Testis (tissue), 2 donors: ENCODE data around the gene BEAN1.
"Not testable (repeated sequence)": the region's sequence is repeated elsewhere in the genome, so short reads cannot be mapped to it uniquely, and the experiment has no call there.

Experiments used
- CTCF ChIP-seq, 3 experiments: fragments of 450-650 bp in 2 of 3; fragments of 200-600 bp in 1 of 3; sonication (generic) in 1 of 3; IDR thresholded peaks; one replicate each; pipeline ENCODE4 v1.5.1; 2016 to 2019; ENCODE audit warnings: antibody characterized with exemption in 3 of 3, mild to moderate bottlenecking in 2 of 3, moderate library complexity in 1 of 3
- POLR2A ChIP-seq: fragments of 450-650 bp; IDR thresholded peaks from one replicate; pipeline ENCODE4 v1.6.1; 2017; ENCODE audit warnings: antibody characterized with exemption, mild to moderate bottlenecking, moderate library complexity

- not testable (repeated sequence) for TF ChIP-seq CTCF (IDR thresholded peaks at IDR 0.05); POLR2A
These were observed 26.1 kb downstream of the BEAN1 start for GRCh38 chr16:66453230-66453629.
